HUDEP-2 (cell line): ENCODE measurements around the gene KDM2A.

Experiments used
- DNase-seq, 76 experiments: peaks; one replicate each; lab custom pipeline; 2025; ENCODE audit not compliant: unreplicated experiment in 76 of 76; lab: John Stamatoyannopoulos, UW

Gene KDM2A

GRCh38 chr11:67281552-67282150 lies 162.6 kb downstream of the KDM2A start:
- no peak for DNase-seq

GRCh38 chr11:67282155-67282875 lies 163.3 kb downstream of the KDM2A start:
- no peak for DNase-seq

DNA sequence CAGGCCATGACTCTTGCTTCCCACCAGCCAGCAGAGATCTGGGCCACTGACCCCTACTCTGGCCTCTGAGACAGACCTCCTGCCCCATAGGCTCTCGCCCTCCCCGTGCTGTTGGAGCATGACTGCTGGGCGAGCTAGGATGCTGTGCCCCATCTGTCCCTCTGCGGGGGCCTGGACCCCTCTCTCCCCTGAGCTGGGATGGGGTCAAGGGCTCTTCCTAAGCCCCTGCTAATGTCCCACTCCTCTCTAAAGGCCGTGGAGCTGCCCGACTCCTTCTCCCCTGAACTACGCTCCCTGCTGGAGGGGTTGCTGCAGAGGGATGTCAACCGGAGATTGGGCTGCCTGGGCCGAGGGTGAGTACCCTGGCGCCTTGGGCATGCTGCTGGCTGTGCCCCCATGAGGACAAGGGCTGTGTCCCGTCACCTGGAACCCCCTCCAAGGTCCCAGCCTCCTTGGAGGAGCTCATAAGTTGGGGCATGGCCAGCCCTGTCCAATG lies 163.9 kb downstream of the KDM2A start:
- no peak for DNase-seq

GRCh38 chr11:67283481-67283963 lies 164.5 kb downstream of the KDM2A start:
- DNase-seq, result no peak

- DNase-seq, result no peak
Observed at GRCh38 chr11:67284811-67285540, 165.9 kb downstream of the KDM2A start.

DNA sequence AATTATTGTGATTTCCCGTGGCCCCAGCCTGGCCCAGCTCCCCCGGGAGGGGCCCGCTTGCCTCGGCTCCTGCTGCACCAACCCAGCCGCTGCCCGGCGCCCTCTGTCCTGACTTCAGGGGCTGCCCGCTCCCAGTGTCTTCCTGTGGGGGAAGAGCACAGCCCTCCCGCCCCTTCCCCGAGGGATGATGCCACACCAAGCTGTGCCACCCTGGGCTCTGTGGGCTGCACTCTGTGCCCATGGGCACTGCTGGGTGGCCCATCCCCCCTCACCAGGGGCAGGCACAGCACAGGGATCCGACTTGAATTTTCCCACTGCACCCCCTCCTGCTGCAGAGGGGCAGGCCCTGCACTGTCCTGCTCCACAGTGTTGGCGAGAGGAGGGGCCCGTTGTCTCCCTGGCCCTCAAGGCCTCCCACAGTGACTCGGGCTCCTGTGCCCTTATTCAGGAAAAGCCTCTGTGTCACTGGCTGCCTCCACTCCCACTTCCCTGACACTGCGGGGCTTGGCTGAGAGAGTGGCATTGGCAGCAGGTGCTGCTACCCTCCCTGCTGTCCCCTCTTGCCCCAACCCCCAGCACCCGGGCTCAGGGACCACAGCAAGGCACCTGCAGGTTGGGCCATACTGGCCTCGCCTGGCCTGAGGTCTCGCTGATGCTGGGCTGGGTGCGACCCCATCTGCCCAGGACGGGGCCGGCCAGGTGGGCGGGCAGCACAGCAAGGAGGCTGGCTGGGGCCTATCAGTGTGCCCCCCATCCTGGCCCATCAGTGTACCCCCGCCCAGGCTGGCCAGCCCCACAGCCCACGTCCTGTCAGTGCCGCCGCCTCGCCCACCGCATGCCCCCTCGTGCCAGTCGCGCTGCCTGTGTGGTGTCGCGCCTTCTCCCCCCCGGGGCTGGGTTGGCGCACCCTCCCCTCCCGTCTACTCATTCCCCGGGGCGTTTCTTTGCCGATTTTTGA lies 166.8 kb downstream of the KDM2A start:
- no peak for DNase-seq

DNA sequence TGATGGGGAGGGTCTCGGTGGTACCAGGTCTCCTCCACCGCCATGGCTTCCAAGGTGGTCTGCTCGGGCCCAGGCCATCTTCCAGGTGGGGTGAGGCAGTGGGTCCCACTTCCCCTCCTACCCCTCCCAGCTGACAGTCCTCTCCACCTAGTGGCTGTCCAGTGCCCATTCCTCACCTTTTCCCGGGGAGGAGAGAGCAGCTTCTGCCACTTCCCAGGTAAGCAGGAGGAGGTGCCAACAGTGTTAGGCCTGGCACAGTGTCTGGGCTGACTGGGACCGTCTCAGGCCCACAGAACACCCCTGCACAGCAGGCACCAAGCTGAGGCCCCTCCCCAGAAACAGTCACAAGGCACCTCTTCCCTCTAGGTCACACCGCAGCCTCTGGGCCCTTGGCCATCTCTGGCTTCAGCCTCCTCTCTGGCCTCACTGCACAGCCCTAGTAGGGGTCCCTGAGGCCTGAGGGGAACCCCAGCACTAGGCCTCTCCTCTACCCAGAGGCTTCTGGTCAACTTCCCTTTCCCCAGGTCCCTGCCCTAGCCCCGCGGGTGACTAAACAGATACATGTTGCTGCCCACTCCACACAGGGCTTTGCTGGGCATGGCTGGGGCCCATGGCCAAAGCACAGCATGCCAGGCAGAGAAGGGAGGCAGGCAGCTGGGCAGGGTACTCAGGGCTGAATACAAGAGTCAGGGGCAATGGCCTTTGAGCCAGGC lies 167.7 kb downstream of the KDM2A start:
- no peak for DNase-seq

- DNase-seq, result no peak
Observed at GRCh38 chr11:67287355-67288197, 168.5 kb downstream of the KDM2A start.

GRCh38 chr11:67288198-67288451 lies 169.1 kb downstream of the KDM2A start:
- DNase-seq, result peak in 2 of 76 experiments; percentile 30 to 48

GRCh38 chr11:67288452-67289225 lies 169.6 kb downstream of the KDM2A start:
- DNase-seq, result peak in 69 of 76 experiments; percentile 20 to 88 (median 66)

GRCh38 chr11:67289226-67289650 lies 170.2 kb downstream of the KDM2A start, which contains the start of gene ANKRD13D:
TSS of gene ANKRD13D (plus strand) at chr11:67289303. CDS start at chr11:67289461, 158 bp downstream.
- peak in 3 of 76 experiments; percentile 52 to 71 (median 69) for DNase-seq

DNA sequence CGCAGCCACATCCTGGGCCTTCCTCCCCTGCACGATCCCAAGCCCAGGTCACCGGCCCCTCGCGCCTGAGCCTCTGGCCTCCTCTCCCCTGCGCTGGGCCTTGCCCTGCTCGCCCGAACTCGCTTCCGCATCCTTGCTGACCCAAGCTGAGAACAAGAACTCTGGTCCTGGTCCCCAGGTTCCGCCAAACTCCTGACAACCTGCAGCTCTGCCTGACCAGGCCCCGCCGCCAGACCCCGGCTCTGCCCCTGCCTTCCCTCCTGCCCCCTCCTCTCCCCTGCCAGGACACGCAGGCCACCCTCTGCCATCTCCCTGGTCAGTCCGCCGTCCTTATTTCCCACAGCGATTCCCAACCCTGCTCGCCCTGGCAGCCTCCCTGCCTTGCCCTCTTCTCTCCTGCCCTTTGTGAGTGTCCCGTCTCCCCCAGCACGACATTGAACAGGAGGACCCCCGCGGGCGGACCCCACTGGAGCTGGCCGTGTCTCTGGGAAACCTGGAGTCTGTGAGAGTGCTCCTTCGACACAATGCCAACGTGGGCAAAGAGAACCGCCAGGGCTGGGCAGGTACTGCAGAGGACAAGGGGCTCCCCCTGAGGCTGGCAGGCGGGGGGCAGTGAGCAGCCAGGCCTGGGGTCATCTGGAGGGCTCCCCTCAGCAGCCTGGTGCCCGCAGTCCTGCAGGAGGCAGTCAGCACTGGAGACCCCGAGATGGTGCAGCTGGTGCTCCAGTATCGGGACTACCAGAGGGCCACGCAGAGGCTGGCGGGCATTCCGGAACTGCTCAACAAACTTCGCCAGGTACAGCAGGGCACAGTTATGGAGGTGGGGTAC lies 170.8 kb downstream of the KDM2A start:
- DNase-seq, result peak in 1 of 76 experiments; percentile 31

DNA sequence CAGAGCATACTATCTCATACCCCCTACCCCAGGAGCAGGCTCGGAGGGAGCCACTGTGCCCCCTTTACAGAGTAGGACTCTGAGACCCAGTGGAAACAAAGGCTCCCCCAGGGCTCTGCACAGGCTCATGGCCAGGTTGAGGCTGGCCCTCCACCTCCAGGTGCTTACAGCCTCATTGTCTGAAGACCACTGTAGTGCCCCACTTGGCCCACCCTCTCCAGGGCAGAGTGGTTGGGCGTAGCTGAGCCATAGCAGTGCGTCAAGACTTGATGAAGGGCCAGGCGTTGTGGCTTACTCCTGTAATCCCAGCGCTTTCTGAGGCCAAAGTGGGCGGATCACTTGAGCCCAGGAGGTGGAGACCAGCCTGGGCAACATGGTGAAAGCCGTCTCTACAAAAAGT lies 171.7 kb downstream of the KDM2A start:
- no peak for DNase-seq

DNA sequence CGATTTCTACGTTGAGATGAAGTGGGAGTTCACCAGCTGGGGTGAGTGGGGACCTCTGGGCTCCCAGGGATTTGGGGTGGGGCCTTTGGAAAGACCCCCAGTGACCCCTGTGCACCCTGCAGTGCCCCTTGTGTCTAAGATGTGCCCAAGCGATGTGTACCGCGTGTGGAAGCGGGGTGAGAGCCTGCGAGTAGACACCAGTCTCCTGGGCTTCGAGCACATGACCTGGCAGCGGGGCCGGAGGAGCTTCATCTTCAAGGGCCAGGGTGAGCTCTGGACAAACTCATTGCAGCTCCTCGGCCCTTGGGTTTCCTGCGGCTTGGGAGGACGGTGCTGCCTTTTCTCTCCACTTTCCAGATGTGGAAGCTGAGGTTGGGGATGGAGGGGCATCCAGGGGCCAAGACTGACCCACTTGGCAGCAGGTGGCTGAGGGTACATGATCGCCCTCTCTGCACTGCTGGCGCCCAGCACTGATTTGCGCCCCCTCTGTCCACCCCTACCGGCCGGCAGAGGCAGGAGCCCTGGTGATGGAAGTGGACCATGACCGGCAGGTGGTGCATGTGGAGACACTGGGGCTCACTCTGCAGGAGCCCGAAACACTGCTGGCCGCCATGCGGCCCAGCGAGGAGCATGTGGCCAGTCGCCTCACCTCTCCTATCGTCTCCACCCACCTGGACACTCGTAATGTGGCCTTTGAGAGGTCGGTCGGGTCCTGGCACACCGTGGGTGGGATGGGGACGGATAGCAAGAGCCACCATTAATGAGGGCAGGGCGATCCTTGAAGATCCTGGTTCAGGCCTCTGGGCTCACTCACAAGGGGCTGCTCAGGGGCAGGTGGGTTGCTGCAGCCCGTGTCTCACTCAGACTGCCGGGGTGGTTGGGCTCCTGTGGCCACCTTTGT lies 172.7 kb downstream of the KDM2A start:
- DNase-seq, result no peak

DNA sequence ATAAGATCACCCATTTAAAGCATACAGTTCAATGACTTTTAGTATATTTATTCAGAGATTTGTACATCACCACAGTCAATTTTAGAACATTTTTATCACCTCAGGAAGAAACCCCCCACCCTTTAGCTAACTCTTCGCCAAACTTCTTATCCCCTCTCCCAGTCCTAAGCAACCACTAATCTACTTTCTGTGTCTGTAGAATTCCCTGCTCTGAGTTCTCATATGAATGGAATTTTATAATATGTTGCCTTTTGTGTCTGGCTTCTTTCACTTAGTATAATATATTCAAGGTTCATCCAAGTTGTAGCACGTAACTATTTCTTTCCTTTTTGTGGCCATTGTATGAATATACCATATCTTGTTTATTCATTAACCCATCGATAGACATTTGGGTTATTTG lies 173.6 kb downstream of the KDM2A start:
- DNase-seq, result no peak

GRCh38 chr11:67293090-67293489 lies 174.0 kb downstream of the KDM2A start:
- DNase-seq, result peak in 2 of 76 experiments; percentile 10 to 23
